Caco-2 (cell line): ENCODE data around the gene CREB3L1. TPM values are rescaled to one million over a fixed set of nuclear protein-coding genes. Genes with fewer than 3 reads are reported as not detected.
A peak's percentile ranks its signal among the peaks of the same experiment; 100 is the strongest.

ENCODE experiments used
- BruUV-seq: library from RNA; stranded (reverse); fragments of 400-500 nt; replicated peaks from 2 replicates; lab custom pipeline; 2021; lab: Mats Ljungman, UMichigan
- CTCF ChIA-PET: fragments of 300-600 bp; sonication (Branson Sonifier 250); formaldehyde crosslinking; loops from one replicate; lab custom pipeline; 2022; ENCODE audit warnings: antibody characterized with exemption; lab: Charles Lee
- POLR2A ChIA-PET: fragments of 300-600 bp; sonication (Branson Sonifier 250); formaldehyde crosslinking; loops from one replicate; lab custom pipeline; 2022; ENCODE audit warnings: antibody characterized with exemption; lab: Charles Lee
- DNase-seq, 2 experiments: peaks; one replicate each; pipeline versions ENCODE4 v3.0.0 to v3.0.0-alpha.2; 2020 to 2022
- H3K27me3 ChIP-seq: replicated peaks from 2 replicates; pipeline ENCODE4 v1.6.0; 2011; ENCODE audit warnings: low read length; ENCODE audit not compliant: control insufficient read depth, insufficient read depth
- H3K36me3 ChIP-seq: 2 replicates; pipeline ENCODE4 v1.5.1; 2011; ENCODE audit warnings: low read length; ENCODE audit not compliant: control insufficient read depth, insufficient read depth
- H3K4me1 ChIP-seq: fragments of 250-450 bp; sonication (Bioruptor Pico); 2 replicates; pipeline ENCODE4 v1.5.1; 2020; ENCODE audit warnings: mild to moderate bottlenecking
- H3K4me3 ChIP-seq: 2 replicates; pipeline ENCODE4 v1.5.1; 2011; ENCODE audit warnings: low read depth, mild to moderate bottlenecking, control low read depth, low read length
- H3K9me3 ChIP-seq: fragments of 250-450 bp; sonication (Bioruptor Pico); 2 replicates; pipeline ENCODE4 v1.5.1; 2020; ENCODE audit warnings: mild to moderate bottlenecking, moderate library complexity
- H3K27ac Mint-ChIP-seq: one replicate; pipeline ENCODE4 v1.8.0; 2022; ENCODE audit warnings: mixed read lengths; ENCODE audit not compliant: unreplicated experiment
- H3K27me3 Mint-ChIP-seq: one replicate; pipeline ENCODE4 v1.8.0; 2022; ENCODE audit warnings: mixed read lengths; ENCODE audit not compliant: insufficient read depth, unreplicated experiment
- H3K36me3 Mint-ChIP-seq: one replicate; pipeline ENCODE4 v1.8.0; 2022; ENCODE audit warnings: mild to moderate bottlenecking, mixed read lengths; ENCODE audit not compliant: insufficient read depth, unreplicated experiment
- H3K4me1 Mint-ChIP-seq: one replicate; pipeline ENCODE4 v1.8.0; 2022; ENCODE audit warnings: low read depth, mixed read lengths; ENCODE audit not compliant: unreplicated experiment
- H3K4me3 Mint-ChIP-seq: one replicate; pipeline ENCODE4 v1.8.0; 2022; ENCODE audit warnings: mild to moderate bottlenecking, moderate library complexity, mixed read lengths; ENCODE audit not compliant: unreplicated experiment
- H3K9me3 Mint-ChIP-seq: one replicate; pipeline ENCODE4 v1.8.0; 2022; ENCODE audit warnings: mixed read lengths; ENCODE audit not compliant: unreplicated experiment
- intact Hi-C: fragments of 100-400 bp; cut with micrococcal nuclease; formaldehyde crosslinking; loops from one replicate; pipeline ENCODE4 v1.10.0; 2022; ENCODE audit not compliant: unreplicated experiment
- total RNA-seq: library from RNA; stranded (reverse); gene quantifications from 2 replicates; pipeline ENCODE4 v1.2.3, GENCODE V29; 2022
- TF ChIP-seq, protein P1 (sequence below), 2 experiments: fragments of 200-600 bp in 1 of 2; IDR thresholded peaks; 1 replicate in 1 of 2; 2 replicates in 1 of 2; pipeline versions ENCODE4 v1.5.1 to v1.8.0; 2011 to 2022; ENCODE audit warnings: antibody characterized with exemption in 1 of 2, control low read depth in 1 of 2, inconsistent platforms in 1 of 2, low read depth in 1 of 2, low read length in 1 of 2, mild to moderate bottlenecking in 1 of 2, moderate library complexity in 1 of 2; ENCODE audit not compliant: insufficient read depth in 1 of 2, severe bottlenecking in 1 of 2, unreplicated experiment in 1 of 2

The CREB3L1 gene
- total RNA-seq, 1 experiment from 2014 or later: 24.9 TPM

DNA sequence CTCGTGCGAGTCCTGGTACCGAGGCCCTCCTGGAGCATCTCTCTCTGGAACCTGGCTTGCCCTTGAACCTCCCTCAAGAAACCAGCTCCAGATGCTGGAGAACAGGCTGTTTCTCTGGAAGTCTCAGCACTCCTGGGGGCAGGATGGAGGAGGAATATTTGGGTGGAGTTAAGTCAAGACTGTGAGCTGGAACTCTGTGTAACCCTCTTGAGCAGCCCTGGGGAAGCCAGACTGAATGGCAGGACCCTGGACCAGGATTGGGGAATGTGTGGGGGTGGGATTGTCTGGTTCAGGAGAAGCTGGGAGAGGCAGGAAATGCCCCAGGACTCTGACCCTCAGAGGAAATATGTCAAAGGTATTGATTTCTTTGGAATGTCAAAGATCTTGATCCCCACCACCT is 7.7 kb downstream of the CREB3L1 start:
- no peak for DNase-seq
- TF ChIP-seq, protein P1, sequence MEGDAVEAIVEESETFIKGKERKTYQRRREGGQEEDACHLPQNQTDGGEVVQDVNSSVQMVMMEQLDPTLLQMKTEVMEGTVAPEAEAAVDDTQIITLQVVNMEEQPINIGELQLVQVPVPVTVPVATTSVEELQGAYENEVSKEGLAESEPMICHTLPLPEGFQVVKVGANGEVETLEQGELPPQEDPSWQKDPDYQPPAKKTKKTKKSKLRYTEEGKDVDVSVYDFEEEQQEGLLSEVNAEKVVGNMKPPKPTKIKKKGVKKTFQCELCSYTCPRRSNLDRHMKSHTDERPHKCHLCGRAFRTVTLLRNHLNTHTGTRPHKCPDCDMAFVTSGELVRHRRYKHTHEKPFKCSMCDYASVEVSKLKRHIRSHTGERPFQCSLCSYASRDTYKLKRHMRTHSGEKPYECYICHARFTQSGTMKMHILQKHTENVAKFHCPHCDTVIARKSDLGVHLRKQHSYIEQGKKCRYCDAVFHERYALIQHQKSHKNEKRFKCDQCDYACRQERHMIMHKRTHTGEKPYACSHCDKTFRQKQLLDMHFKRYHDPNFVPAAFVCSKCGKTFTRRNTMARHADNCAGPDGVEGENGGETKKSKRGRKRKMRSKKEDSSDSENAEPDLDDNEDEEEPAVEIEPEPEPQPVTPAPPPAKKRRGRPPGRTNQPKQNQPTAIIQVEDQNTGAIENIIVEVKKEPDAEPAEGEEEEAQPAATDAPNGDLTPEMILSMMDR (IDR thresholded peaks at IDR 0.05; ENCODE audit: insufficient read depth in 1 of 2, low read depth in 1 of 2, low read length in 1 of 2, severe bottlenecking in 1 of 2, unreplicated experiment in 1 of 2): no peak
- peaks cover 4% of the 10 kb centered on the region for H3K36me3 ChIP-seq
- H3K9me3 ChIP-seq: no peaks in the 10 kb centered on the region
- Mint-ChIP-seq H3K4me3 (no peak overlapping the region), H3K27ac (no peak overlapping the region), H3K27me3 (no peaks in the 10 kb centered on the region), H3K4me1 (peaks cover 36% of the 10 kb centered on the region), H3K36me3 (peaks cover 15% of the 10 kb centered on the region), H3K9me3 (no peaks in the 10 kb centered on the region)
- intact Hi-C loops: no loop called here
- no peaks in the 10 kb centered on the region for H3K27me3 ChIP-seq
- POLR2A ChIA-PET: no interaction called here
- H3K4me1 ChIP-seq: peaks cover 30% of the 10 kb centered on the region
- H3K4me3 ChIP-seq: no peak overlapping the region
- no TSS peak for BruUV-seq
- CTCF ChIA-PET: interaction anchor here (2.0 kb wide), 1 partner anchor 12 kb away, joined by 4 read pairs; no protein-coding TSS in a partner anchor

DNA sequence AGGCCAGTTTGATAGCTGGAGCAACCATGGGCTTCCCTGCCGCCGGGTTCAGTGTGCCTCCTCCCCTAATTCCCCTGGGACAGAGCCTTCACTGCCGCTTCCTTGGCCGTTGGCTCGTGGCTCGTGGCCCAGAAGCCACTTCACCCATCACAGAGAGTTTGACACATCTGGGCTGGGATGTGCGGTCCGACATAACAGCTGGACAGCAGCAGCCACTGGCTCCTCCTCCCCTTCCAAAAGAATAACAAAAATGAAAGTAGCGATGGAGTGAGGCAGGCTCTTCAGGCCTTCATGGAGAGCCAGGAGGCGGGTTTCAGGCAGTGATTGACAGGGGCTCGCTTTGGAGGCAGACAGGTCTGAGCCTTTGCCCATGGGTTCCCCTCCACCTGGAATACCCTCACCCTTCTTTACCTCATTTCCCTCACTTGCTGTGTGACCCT is 8.2 kb downstream of the CREB3L1 start:
- CTCF ChIA-PET: interaction anchor here (2.0 kb wide), 1 partner anchor 12 kb away, joined by 4 read pairs; no protein-coding TSS in a partner anchor

DNA sequence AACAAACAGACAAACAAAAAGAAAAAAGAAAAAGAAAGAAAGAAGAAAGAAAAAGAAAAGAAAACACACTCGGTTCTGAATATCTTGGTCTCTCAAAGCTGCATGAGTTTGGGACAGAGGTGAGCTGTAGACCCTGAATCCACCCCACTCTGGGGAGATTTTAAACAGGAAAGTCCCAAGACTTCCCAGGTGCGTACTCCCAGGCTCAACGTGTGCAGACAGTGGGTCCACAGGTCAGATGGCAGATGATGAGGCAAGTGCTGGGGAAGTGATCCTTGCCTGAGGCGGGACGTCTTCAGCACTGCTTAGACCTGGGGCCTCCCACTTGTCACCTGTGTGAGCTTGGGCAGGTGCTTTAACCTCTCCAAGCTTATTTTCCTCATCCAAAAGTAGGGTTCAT is 9.3 kb downstream of the CREB3L1 start:
- Histone ChIP-seq H3K4me1 (peaks cover 34% of the 10 kb centered on the region), H3K27me3 (no peaks in the 10 kb centered on the region), H3K36me3 (peaks cover 4% of the 10 kb centered on the region), H3K4me3 (no peak overlapping the region), H3K9me3 (no peaks in the 10 kb centered on the region)
- H3K4me3 Mint-ChIP-seq: no peak overlapping the region
- peak overlapping the region; percentile 65 for H3K27ac Mint-ChIP-seq
- peaks cover 20% of the 10 kb centered on the region for H3K36me3 Mint-ChIP-seq
- peak; percentile 45 to 69 for DNase-seq
- no TSS peak for BruUV-seq
- intact Hi-C loops: no loop called here
- TF ChIP-seq, protein P1 (IDR thresholded peaks at IDR 0.05; ENCODE audit: insufficient read depth in 1 of 2, low read depth in 1 of 2, low read length in 1 of 2, severe bottlenecking in 1 of 2, unreplicated experiment in 1 of 2): no peak
- ChIA-PET CTCF (interaction anchor here (1.6 to 2.0 kb wide), 2 partner anchors 10 to 43 kb away, joined by 4 read pairs; no protein-coding TSS in a partner anchor), POLR2A (no interaction called here)
- no peaks in the 10 kb centered on the region for H3K27me3 Mint-ChIP-seq
- no peaks in the 10 kb centered on the region for H3K9me3 Mint-ChIP-seq
- H3K4me1 Mint-ChIP-seq: peaks cover 32% of the 10 kb centered on the region

More for the DNA sequence above, 8.2 kb downstream of the CREB3L1 start:
- intact Hi-C loops: no loop called here
- Mint-ChIP-seq H3K36me3 (peaks cover 20% of the 10 kb centered on the region), H3K27me3 (no peaks in the 10 kb centered on the region), H3K4me1 (peaks cover 40% of the 10 kb centered on the region), H3K9me3 (no peaks in the 10 kb centered on the region), H3K27ac (no peak overlapping the region), H3K4me3 (no peak overlapping the region)
- peaks cover 34% of the 10 kb centered on the region for H3K4me1 ChIP-seq
- no peak overlapping the region for H3K4me3 ChIP-seq
- H3K36me3 ChIP-seq: peaks cover 4% of the 10 kb centered on the region
- no TSS peak for BruUV-seq
- no peaks in the 10 kb centered on the region for H3K9me3 ChIP-seq
- DNase-seq: no peak
- TF ChIP-seq, protein P1 (IDR thresholded peaks at IDR 0.05; ENCODE audit: insufficient read depth in 1 of 2, low read depth in 1 of 2, low read length in 1 of 2, severe bottlenecking in 1 of 2, unreplicated experiment in 1 of 2): no peak
- no peaks in the 10 kb centered on the region for H3K27me3 ChIP-seq
- POLR2A ChIA-PET: no interaction called here
